GM06990 (cell line): ENCODE results near the gene STEAP2.

ENCODE experiments used
- DNase-seq: peaks from one replicate; pipeline ENCODE4 v3.0.0-alpha.2; 2011; ENCODE audit not compliant: insufficient read length; ENCODE audit errors: extremely low read depth
- H3K27me3 ChIP-seq: replicated peaks from 2 replicates; pipeline ENCODE4 v1.6.0; 2011; ENCODE audit warnings: low read length; ENCODE audit not compliant: control insufficient read depth, insufficient read depth
- H3K36me3 ChIP-seq: 2 replicates; pipeline ENCODE4 v1.5.1; 2011; ENCODE audit warnings: low read length; ENCODE audit not compliant: control insufficient read depth, insufficient read depth
- H3K4me3 ChIP-seq: replicated peaks from 2 replicates; pipeline ENCODE4 v1.5.1; 2011; ENCODE audit warnings: low read depth, mild to moderate bottlenecking, control low read depth, low read length
- TF ChIP-seq, protein P1 (sequence below): IDR thresholded peaks from 2 replicates; pipeline ENCODE4 v1.5.1; 2011; ENCODE audit warnings: low read length, control low read depth, mild to moderate bottlenecking, inconsistent platforms; ENCODE audit not compliant: insufficient read depth, poor library complexity, severe bottlenecking

The STEAP2 gene

GRCh38 chr7:90222811-90223725 is 11.5 kb downstream of the STEAP2 start:
- H3K27me3 ChIP-seq: no peaks in the 10 kb centered on the region
- no peak overlapping the region for H3K4me3 ChIP-seq
- TF ChIP-seq, protein P1, sequence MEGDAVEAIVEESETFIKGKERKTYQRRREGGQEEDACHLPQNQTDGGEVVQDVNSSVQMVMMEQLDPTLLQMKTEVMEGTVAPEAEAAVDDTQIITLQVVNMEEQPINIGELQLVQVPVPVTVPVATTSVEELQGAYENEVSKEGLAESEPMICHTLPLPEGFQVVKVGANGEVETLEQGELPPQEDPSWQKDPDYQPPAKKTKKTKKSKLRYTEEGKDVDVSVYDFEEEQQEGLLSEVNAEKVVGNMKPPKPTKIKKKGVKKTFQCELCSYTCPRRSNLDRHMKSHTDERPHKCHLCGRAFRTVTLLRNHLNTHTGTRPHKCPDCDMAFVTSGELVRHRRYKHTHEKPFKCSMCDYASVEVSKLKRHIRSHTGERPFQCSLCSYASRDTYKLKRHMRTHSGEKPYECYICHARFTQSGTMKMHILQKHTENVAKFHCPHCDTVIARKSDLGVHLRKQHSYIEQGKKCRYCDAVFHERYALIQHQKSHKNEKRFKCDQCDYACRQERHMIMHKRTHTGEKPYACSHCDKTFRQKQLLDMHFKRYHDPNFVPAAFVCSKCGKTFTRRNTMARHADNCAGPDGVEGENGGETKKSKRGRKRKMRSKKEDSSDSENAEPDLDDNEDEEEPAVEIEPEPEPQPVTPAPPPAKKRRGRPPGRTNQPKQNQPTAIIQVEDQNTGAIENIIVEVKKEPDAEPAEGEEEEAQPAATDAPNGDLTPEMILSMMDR: no peak
- no peaks in the 10 kb centered on the region for H3K36me3 ChIP-seq
- no peak for DNase-seq

DNA sequence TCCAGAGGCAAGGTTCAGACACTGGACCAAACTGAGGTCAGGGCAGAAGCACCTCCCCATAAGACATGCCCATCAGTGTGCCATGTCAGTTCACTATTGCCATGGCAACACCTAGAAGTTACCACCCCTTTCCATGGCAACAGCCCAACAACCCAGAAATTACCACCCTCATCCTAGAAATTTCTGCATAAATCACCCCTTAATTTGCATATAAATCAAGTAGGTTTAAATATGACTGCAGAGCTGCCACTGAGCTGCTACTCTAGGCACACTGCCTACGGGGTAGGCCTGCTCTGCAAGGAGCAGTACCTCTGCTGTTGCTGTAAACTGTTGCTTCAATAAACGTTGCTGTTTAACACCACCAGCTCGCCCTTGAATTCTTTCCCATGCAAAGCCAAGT is 12.7 kb downstream of the STEAP2 start:
- DNase-seq: no peak
- no peaks in the 10 kb centered on the region for H3K36me3 ChIP-seq
- TF ChIP-seq, protein P1: no peak
- no peak overlapping the region for H3K4me3 ChIP-seq
- no peaks in the 10 kb centered on the region for H3K27me3 ChIP-seq

GRCh38 chr7:90225181-90225580 is 13.6 kb downstream of the STEAP2 start:
- Histone ChIP-seq H3K36me3 (no peaks in the 10 kb centered on the region), H3K27me3 (no peaks in the 10 kb centered on the region), H3K4me3 (no peak overlapping the region)
- DNase-seq: no peak
- TF ChIP-seq, protein P1: no peak

- Histone ChIP-seq H3K27me3 (no peaks in the 10 kb centered on the region), H3K4me3 (no peak overlapping the region), H3K36me3 (no peaks in the 10 kb centered on the region)
- TF ChIP-seq, protein P1: no peak
- no peak for DNase-seq
Observed at GRCh38 chr7:90225601-90226000, 14.1 kb downstream of the STEAP2 start.

GRCh38 chr7:90227259-90227658 is 15.7 kb downstream of the STEAP2 start:
- Histone ChIP-seq H3K27me3 (no peaks in the 10 kb centered on the region), H3K4me3 (no peak overlapping the region), H3K36me3 (no peaks in the 10 kb centered on the region)
- no peak for DNase-seq
- TF ChIP-seq, protein P1: no peak

DNA sequence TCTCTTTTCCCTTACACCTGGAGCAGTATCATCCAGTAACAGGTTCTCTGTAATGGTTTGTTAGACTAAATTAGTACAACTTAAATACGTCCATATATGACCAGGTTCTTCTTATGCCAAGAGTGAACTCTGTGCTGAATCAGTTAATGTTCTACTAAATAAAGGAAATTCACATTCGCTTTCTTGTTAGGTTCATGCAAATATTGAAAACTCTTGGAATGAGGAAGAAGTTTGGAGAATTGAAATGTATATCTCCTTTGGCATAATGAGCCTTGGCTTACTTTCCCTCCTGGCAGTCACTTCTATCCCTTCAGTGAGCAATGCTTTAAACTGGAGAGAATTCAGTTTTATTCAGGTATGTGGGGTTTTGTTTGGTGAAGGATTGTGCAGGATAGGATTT is 18.1 kb downstream of the STEAP2 start:
- H3K27me3 ChIP-seq: no peaks in the 10 kb centered on the region
- no peak overlapping the region for H3K4me3 ChIP-seq
- DNase-seq: no peak
- TF ChIP-seq, protein P1: no peak
- H3K36me3 ChIP-seq: no peaks in the 10 kb centered on the region
